Mammary epithelial cell (primary cell): ENCODE results near the gene NSMCE1.

Experiments
- CTCF ChIP-seq, 2 donors: IDR thresholded peaks in 1 of 2; conservative IDR thresholded peaks in 1 of 2; 2 replicates each; pipeline ENCODE4 v1.5.1; 2011 to 2012; ENCODE audit warnings: inconsistent platforms in 2 of 2, low read length in 2 of 2, mild to moderate bottlenecking in 2 of 2, control low read depth in 1 of 2, low read depth in 1 of 2; ENCODE audit not compliant: insufficient read depth in 1 of 2; ENCODE audit errors: extremely low read depth in 1 of 2
- EZH2 ChIP-seq: IDR thresholded peaks from 2 replicates; pipeline ENCODE4 v1.6.1; 2012; ENCODE audit warnings: low read length, inconsistent platforms, borderline replicate concordance

GRCh38 chr16:27228045-27228444 lies 40.5 kb downstream of the NSMCE1 start:
- TF ChIP-seq CTCF (conservative IDR thresholded peaks at IDR 0.05 in 1 of 2, IDR thresholded peaks at IDR 0.05 in 1 of 2; ENCODE audit: extremely low read depth in 1 of 2, insufficient read depth in 1 of 2, low read depth in 1 of 2, low read length in 2 of 2) (no peak), EZH2 (no peak)
